ENCODE results near the gene ITGA3.

The ITGA3 gene

DNA sequence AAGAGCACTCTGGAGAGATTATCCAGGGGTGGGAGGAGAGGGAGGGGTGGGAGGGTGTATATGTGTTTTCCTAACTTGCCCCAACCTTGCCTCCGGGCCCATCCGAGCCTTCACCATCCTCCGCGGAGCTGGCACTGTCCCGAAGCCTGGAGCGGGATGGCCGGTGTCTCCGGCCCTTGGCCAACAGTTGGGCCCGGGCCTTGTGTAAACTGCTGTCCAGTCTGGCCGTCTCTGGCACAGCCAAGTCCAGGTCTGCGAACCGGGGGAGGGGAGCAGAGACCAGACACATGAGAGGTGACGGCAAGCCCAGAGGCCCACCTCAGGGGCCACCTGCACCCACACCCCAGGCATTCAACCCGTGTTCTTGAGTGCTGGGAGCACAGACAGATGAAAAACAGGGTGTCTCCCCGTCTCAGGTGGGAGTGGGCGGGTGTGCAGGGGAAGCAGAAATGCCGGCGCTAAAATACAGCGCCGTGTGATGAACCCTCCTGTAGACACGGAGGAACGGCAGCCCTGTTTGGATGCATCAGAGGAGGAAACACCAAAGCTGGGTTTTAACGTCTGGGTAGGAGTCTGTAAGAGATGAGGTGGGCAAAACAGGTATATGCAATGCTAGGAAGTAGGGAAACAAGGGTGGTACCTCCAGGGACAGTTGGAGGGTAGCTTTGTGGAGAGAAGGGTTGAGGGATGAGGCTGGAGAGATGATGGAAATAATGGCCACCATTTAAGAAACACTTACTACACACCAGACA, 62.3 kb downstream of the ITGA3 start:
- DNase-seq (ENCODE audit: low read depth) = no peak
- H3K4me3 ChIP-seq (ENCODE audit: low read depth, low read length) = no peak overlapping the region
- no peak for TF ChIP-seq MYC (IDR thresholded peaks at IDR 0.05; ENCODE audit: low read depth, low read length)
- TF ChIP-seq, protein P1, sequence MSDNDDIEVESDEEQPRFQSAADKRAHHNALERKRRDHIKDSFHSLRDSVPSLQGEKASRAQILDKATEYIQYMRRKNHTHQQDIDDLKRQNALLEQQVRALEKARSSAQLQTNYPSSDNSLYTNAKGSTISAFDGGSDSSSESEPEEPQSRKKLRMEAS (IDR thresholded peaks at IDR 0.05; ENCODE audit: low read depth, low read length) = no peak
- TF ChIP-seq, protein P2, sequence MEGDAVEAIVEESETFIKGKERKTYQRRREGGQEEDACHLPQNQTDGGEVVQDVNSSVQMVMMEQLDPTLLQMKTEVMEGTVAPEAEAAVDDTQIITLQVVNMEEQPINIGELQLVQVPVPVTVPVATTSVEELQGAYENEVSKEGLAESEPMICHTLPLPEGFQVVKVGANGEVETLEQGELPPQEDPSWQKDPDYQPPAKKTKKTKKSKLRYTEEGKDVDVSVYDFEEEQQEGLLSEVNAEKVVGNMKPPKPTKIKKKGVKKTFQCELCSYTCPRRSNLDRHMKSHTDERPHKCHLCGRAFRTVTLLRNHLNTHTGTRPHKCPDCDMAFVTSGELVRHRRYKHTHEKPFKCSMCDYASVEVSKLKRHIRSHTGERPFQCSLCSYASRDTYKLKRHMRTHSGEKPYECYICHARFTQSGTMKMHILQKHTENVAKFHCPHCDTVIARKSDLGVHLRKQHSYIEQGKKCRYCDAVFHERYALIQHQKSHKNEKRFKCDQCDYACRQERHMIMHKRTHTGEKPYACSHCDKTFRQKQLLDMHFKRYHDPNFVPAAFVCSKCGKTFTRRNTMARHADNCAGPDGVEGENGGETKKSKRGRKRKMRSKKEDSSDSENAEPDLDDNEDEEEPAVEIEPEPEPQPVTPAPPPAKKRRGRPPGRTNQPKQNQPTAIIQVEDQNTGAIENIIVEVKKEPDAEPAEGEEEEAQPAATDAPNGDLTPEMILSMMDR (IDR thresholded peaks at IDR 0.05; ENCODE audit: low read depth, low read length) = no peak
- TF ChIP-seq POLR2A (IDR thresholded peaks at IDR 0.05; ENCODE audit: extremely low read depth, insufficient read length) = no peak

DNA sequence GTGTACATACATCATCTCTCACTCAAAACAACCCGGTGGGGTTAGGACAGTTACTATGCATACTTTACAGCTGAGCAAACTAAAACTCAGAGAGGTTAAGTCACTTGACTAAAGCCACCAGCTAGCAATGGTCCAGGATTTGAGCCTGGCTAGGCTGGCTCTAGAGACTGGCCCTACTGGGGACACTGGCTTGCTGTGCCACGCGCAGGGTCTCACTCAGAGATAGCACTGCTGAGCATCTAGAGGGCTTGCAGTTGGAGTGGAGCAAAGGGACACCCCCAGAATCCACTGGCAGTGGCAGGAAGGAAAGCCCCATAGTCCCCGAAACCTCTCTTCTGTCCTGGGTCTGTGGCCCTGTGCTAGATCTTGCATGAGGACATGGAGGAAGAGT, 62.9 kb downstream of the ITGA3 start:
- no peak for DNase-seq (ENCODE audit: low read depth)
- TF ChIP-seq, protein P1 (IDR thresholded peaks at IDR 0.05; ENCODE audit: low read depth, low read length) = no peak
- TF ChIP-seq, protein P2 (IDR thresholded peaks at IDR 0.05; ENCODE audit: low read depth, low read length) = no peak
- TF ChIP-seq MYC (IDR thresholded peaks at IDR 0.05; ENCODE audit: low read depth, low read length) (no peak), POLR2A (IDR thresholded peaks at IDR 0.05; ENCODE audit: extremely low read depth, insufficient read length) (no peak)
- no peak overlapping the region for H3K4me3 ChIP-seq (ENCODE audit: low read depth, low read length)

DNA sequence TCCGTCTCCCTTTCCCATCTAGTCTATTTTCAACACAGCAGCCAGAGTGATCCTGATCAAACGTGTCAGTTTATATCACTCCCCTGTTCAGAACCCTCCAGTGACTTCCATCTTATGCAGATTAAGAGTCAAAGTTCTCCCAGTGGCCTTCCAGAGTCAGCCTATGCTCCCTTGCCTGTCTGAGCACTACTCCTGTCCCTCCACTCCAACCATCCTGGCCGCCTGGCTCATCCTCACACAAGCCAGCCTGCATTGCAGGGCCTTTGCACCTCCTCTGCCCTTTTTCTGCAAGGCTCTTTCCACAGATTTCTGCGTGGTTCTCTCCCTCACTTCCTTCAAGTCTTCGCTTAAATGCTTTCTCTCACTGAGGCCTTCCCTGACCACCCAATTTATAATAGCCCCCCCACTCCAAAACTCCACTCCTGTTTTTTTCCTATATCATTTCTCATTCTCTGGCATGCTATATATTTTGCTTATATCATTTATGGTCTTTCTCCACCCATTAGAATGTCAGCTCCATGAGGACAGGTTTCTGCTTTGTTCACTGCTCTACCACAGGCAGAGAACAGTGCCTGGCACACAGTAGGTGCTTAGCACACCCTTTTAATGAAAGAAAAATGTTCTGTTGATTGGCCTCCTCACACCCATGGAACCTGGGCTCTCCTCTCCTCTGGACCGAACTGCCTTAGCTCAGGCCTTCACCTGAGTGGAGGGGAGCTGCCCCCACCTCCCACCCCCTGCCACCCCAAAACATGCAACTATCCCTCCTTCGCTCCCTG, 64.8 kb downstream of the ITGA3 start:
- TF ChIP-seq MYC (IDR thresholded peaks at IDR 0.05; ENCODE audit: low read depth, low read length) = no peak
- TF ChIP-seq, protein P1 (IDR thresholded peaks at IDR 0.05; ENCODE audit: low read depth, low read length) = no peak
- TF ChIP-seq, protein P2 (IDR thresholded peaks at IDR 0.05; ENCODE audit: low read depth, low read length) = no peak
- no peak for TF ChIP-seq POLR2A (IDR thresholded peaks at IDR 0.05; ENCODE audit: extremely low read depth, insufficient read length)
- H3K4me3 ChIP-seq (ENCODE audit: low read depth, low read length) = no peak overlapping the region
- no peak for DNase-seq (ENCODE audit: low read depth)

DNA sequence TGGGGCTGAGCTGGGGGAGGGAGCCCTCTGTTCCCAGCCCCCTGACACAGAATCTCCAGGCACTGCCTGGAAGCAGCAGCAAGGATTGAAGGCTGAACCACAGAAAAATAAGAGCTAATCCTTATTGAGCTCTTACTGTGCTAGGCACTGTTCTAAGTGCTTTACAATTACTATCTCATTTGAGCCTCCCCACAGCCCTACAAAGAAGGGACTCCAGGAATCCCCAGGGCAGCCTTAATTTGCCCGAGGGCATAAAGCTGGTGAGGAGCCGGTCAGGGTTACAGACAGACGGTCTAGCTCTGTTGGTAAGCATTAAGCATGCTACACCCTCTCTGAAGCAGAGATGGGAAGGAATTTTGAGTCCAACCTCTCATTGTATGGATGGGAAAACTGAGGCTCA, 67.0 kb downstream of the ITGA3 start:
- no peak for TF ChIP-seq POLR2A (IDR thresholded peaks at IDR 0.05; ENCODE audit: extremely low read depth, insufficient read length)
- TF ChIP-seq, protein P1 (IDR thresholded peaks at IDR 0.05; ENCODE audit: low read depth, low read length) = no peak
- TF ChIP-seq, protein P2 (IDR thresholded peaks at IDR 0.05; ENCODE audit: low read depth, low read length) = no peak
- no peak for TF ChIP-seq MYC (IDR thresholded peaks at IDR 0.05; ENCODE audit: low read depth, low read length)
- DNase-seq (ENCODE audit: low read depth) = no peak
- H3K4me3 ChIP-seq (ENCODE audit: low read depth, low read length) = no peak overlapping the region

DNA sequence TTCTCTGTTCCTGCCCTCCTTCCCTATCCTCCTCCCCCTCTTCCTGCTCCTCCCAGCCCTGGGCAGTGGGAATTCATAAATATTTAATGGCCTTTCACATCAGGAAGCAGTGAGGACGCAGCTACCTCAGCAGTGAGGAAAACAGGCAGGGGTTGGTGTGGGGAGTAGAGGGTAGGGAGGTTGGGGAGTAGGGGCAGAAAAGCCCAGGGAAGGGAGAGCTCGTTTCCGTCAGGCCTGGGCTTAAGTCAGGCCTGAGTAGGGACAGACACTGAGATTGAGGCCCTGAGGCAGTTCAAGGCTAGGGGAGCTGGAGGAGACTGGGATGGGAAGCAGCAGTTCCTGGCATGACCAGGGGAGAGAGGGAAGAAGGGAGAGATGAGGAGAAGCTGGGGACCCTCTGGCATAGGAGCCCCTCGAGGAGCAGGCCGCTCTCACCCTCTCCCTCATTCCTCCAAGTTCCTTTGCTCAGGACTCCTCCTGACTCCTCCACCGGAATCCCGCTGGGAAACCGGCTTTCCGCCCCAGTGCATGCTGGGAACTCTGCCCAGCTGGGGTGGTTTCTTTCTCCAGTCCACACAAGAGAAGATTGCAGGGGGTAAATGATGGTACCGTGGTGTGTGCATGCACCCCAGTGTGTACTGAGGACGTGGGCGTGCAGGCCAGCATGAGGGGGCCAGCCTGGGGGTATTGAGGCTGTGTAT, 67.9 kb downstream of the ITGA3 start:
- TF ChIP-seq POLR2A (IDR thresholded peaks at IDR 0.05; ENCODE audit: extremely low read depth, insufficient read length) (no peak), MYC (IDR thresholded peaks at IDR 0.05; ENCODE audit: low read depth, low read length) (no peak)
- TF ChIP-seq, protein P2 (IDR thresholded peaks at IDR 0.05; ENCODE audit: low read depth, low read length) = no peak
- TF ChIP-seq, protein P1 (IDR thresholded peaks at IDR 0.05; ENCODE audit: low read depth, low read length) = no peak
- no peak for DNase-seq (ENCODE audit: low read depth)
- H3K4me3 ChIP-seq (ENCODE audit: low read depth, low read length) = no peak overlapping the region

All from NB4 (cell line).